Esophagus squamous epithelium (tissue), 4 donors: ENCODE data around the gene ASIC2.

ENCODE experiments used
- CTCF ChIP-seq, 6 experiments: fragments of 450-650 bp in 4 of 6; fragments of 200-600 bp in 2 of 6; sonication (generic) in 2 of 6; IDR thresholded peaks; one replicate each; pipeline ENCODE4 v1.5.1; 2016 to 2019; ENCODE audit warnings: antibody characterized with exemption in 6 of 6, mild to moderate bottlenecking in 4 of 6, moderate library complexity in 4 of 6
- POLR2A ChIP-seq, 4 donors: fragments of 450-650 bp; IDR thresholded peaks; one replicate each; pipeline ENCODE4 v1.6.1; 2017; ENCODE audit warnings: antibody characterized with exemption in 4 of 4, mild to moderate bottlenecking in 4 of 4, moderate library complexity in 3 of 4

- TF ChIP-seq POLR2A (IDR thresholded peaks at IDR 0.05) (no peak), CTCF (IDR thresholded peaks at IDR 0.05) (no peak)
Measured at GRCh38 chr17:33205552-33205951, 87.5 kb downstream of the ASIC2 start.
